HepG2 (cell line): ENCODE results near the gene SLC38A9. TPM values are rescaled to one million over a fixed set of nuclear protein-coding genes. Genes with fewer than 3 reads are reported as not detected.

Experiments used
- BHLHE40 ChIP-seq: IDR thresholded peaks from 2 replicates; pipeline ENCODE4 v1.6.1; 2011; ENCODE audit warnings: low read length, improper control_type of control experiment
- GABPB1 ChIP-seq: IDR thresholded peaks from 2 replicates; pipeline ENCODE4 v1.6.1; 2016; ENCODE audit warnings: mild to moderate bottlenecking, missing genetic modification reagents, moderate library complexity, missing compliant biosample characterization
- HES4 ChIP-seq: sonication (generic); formaldehyde crosslinking; IDR thresholded peaks from 2 replicates; pipeline ENCODE4 v1.9.0; 2021; ENCODE audit warnings: mild to moderate bottlenecking, missing genetic modification reagents, borderline replicate concordance
- HMG20B ChIP-seq: conservative IDR thresholded peaks from 2 replicates; pipeline ENCODE4 v1.6.1; 2016; ENCODE audit warnings: missing genetic modification reagents, missing compliant biosample characterization
- KDM1A ChIP-seq: IDR thresholded peaks from 2 replicates; pipeline ENCODE4 v1.6.1; 2016; ENCODE audit warnings: missing compliant biosample characterization
- KDM2A ChIP-seq: sonication (generic); formaldehyde crosslinking; IDR thresholded peaks from 2 replicates; pipeline ENCODE4 v1.4.0; 2020; ENCODE audit warnings: low read depth, missing genetic modification reagents, borderline replicate concordance
- MED13 ChIP-seq: sonication (generic); formaldehyde crosslinking; IDR thresholded peaks from 2 replicates; pipeline ENCODE4 v1.5.0; 2020; ENCODE audit warnings: missing genetic modification reagents
- MXI1 ChIP-seq: IDR thresholded peaks from 3 replicates; pipeline ENCODE4 v1.6.1; 2012; ENCODE audit warnings: low read depth, low read length, inconsistent platforms, borderline replicate concordance
- POLR2A ChIP-seq, 2 experiments: IDR thresholded peaks; 2 replicates each; pipeline ENCODE4 v1.6.1; 2011; ENCODE audit warnings: low read depth in 2 of 2, low read length in 2 of 2, mild to moderate bottlenecking in 1 of 2, moderate library complexity in 1 of 2; ENCODE audit not compliant: insufficient read depth in 1 of 2
- SUZ12 ChIP-seq: fragments of 150-350 bp; IDR thresholded peaks from 2 replicates; pipeline ENCODE4 v1.6.1; 2014; ENCODE audit warnings: low read depth, low read length
- TSC22D2 ChIP-seq: sonication (generic); formaldehyde crosslinking; IDR thresholded peaks from 2 replicates; pipeline ENCODE4 v1.5.1; 2020; ENCODE audit warnings: missing genetic modification reagents, mild to moderate bottlenecking, borderline replicate concordance
- ZKSCAN5 ChIP-seq: sonication (generic); formaldehyde crosslinking; IDR thresholded peaks from 2 replicates; pipeline ENCODE4 v1.5.1; 2020; ENCODE audit warnings: mild to moderate bottlenecking, missing genetic modification reagents
- ZNF121 ChIP-seq: sonication (generic); formaldehyde crosslinking; IDR thresholded peaks from 2 replicates; pipeline ENCODE4 v1.5.0; 2020; ENCODE audit warnings: mild to moderate bottlenecking, missing genetic modification reagents
- ZNF235 ChIP-seq: sonication (generic); formaldehyde crosslinking; IDR thresholded peaks from 2 replicates; pipeline ENCODE4 v1.8.1; 2023; ENCODE audit warnings: mild to moderate bottlenecking, missing genetic modification reagents, borderline replicate concordance
- ZNF264 ChIP-seq: sonication (generic); formaldehyde crosslinking; IDR thresholded peaks from 2 replicates; pipeline ENCODE4 v1.4.0; 2020; ENCODE audit warnings: missing genetic modification reagents
- ZNF883 ChIP-seq: sonication (generic); formaldehyde crosslinking; IDR thresholded peaks from 2 replicates; pipeline ENCODE4 v1.5.1; 2020; ENCODE audit warnings: mild to moderate bottlenecking, missing genetic modification reagents; ENCODE audit errors: not compliant biosample characterization
- ZSCAN30 ChIP-seq: sonication (generic); formaldehyde crosslinking; IDR thresholded peaks from 2 replicates; pipeline ENCODE4 v1.5.0; 2020; ENCODE audit warnings: mild to moderate bottlenecking, missing genetic modification reagents
- polyA plus RNA-seq, 8 experiments: library from polyadenylated mRNA; depleted of rRNA in 3 of 8; stranded (reverse) in 7 of 8; unstranded in 1 of 8; fragments of >200 nt; fragmentation: Illumina TruSeq in 4 of 8; extraction: Trizol in 4 of 8; gene quantifications; 2 replicates each; pipeline versions ENCODE4 v1.2.1 to v1.2.3, GENCODE V29; 2011 to 2016; ENCODE audit warnings: low read depth in 4 of 8, missing spikeins in 1 of 8, mixed read lengths in 1 of 8; ENCODE audit not compliant: insufficient read depth in 1 of 8
- total RNA-seq, 5 experiments: library from RNA; depleted of rRNA; stranded (reverse); fragments of >200 nt; fragmentation: Illumina TruSeq; extraction: Trizol; gene quantifications; 2 replicates each; pipeline ENCODE4 v1.2.3, GENCODE V29; 2016; ENCODE audit warnings: low read depth in 1 of 5
- TF ChIP-seq, protein P1 (sequence below): sonication (generic); formaldehyde crosslinking; IDR thresholded peaks from 2 replicates; pipeline ENCODE4 v1.8.1; 2023; ENCODE audit warnings: mild to moderate bottlenecking, moderate library complexity, missing genetic modification reagents
- TF ChIP-seq, protein P2 (sequence below): IDR thresholded peaks from 2 replicates; pipeline ENCODE4 v1.6.1; 2016; ENCODE audit warnings: control low read depth
- TF ChIP-seq, protein P3 (sequence below): IDR thresholded peaks from 2 replicates; pipeline ENCODE4 v1.6.1; 2012; ENCODE audit warnings: low read depth, low read length, improper control_type of control experiment
- TF ChIP-seq, protein P4 (sequence below): sonication (generic); formaldehyde crosslinking; IDR thresholded peaks from 2 replicates; pipeline ENCODE4 v1.5.0; 2020; ENCODE audit warnings: mild to moderate bottlenecking, missing genetic modification reagents, moderate library complexity
- TF ChIP-seq, protein P5 (sequence below): IDR thresholded peaks from 2 replicates; pipeline ENCODE4 v1.6.1; 2016; ENCODE audit warnings: low read depth, control low read depth

SLC38A9 gene
- total and polyA plus RNA-seq, 2 of the 13 experiments (the other 11 are each of a cell fraction or from before 2014, with no cell fraction given): 19.3 to 36.0 TPM

DNA sequence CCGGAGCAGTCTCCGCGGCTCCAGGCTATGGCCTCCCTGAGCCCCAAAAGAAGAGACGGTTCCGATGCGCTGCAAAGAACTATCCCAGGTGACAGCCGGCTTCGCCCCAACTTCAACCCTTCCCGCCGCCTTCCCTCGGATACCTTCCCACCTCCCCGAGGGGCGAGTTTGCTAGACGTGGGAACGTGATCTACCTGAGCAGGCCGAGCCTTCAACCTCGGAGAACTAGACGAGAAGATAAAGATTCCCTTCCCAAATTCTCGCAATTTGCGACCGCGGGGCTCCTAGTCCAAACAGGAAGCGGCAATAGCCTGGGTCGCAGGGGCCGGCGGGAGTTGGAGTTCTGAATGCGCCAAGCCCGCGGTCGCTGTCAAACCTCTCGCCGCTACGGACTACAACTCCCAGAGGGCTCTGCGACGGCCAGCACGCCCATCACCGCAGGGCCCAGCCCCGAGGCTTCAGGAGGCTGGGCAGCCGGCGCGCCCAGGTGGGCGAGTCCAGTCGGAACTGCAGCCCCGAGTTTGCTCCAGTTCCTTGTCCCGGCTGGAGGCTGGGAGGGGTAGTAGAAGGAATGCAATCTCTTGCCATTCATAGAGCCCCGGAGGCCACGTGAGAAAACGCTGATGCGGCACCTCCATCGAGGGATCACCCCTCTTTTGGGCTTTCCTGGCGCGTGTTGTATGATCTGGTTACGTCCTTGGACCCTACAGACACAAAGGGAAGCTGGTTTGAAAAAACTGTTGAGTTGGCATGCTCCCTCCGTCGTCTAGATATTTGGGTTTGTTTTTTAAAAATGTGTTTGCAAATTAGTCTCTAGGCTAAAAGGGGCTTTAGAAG is at the start of gene SLC38A9 (continued):
- 0 out of 2 replicates have a peak, but pooled peaks have one; percentile 72 for TF ChIP-seq ZNF235 (CRISPR knock-in tag)
- TF ChIP-seq, protein P1, sequence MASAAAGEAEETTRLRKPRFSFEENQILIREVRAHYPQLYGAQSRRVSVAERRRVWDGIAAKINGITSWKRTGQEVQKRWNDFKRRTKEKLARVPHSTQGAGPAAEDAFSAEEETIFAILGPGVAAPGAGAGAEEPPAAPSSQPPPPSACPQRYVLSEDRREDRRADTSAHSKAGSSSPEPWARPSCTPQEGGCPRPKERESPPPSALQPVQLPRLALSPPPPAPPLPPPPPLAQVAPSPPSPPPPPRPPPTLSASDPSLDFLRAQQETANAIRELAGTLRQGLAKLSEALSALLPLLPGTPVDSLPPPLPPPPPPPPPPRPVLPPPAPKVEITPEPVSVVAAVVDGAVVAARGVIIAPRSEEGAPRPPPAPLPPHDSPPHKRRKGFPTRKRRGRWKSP (CRISPR knock-in tag): no peak; the same call in 1 of the 2 replicates
- peak; percentile 45 for TF ChIP-seq ZNF883
- TF ChIP-seq, protein P2, sequence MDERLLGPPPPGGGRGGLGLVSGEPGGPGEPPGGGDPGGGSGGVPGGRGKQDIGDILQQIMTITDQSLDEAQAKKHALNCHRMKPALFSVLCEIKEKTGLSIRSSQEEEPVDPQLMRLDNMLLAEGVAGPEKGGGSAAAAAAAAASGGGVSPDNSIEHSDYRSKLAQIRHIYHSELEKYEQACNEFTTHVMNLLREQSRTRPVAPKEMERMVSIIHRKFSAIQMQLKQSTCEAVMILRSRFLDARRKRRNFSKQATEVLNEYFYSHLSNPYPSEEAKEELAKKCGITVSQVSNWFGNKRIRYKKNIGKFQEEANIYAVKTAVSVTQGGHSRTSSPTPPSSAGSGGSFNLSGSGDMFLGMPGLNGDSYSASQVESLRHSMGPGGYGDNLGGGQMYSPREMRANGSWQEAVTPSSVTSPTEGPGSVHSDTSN (CRISPR knock-in tag): peak; percentile 72
- TF ChIP-seq MED13 (CRISPR knock-in tag): 0 out of 2 replicates have a peak, but pooled peaks have one; percentile 12
- TF ChIP-seq, protein P3, sequence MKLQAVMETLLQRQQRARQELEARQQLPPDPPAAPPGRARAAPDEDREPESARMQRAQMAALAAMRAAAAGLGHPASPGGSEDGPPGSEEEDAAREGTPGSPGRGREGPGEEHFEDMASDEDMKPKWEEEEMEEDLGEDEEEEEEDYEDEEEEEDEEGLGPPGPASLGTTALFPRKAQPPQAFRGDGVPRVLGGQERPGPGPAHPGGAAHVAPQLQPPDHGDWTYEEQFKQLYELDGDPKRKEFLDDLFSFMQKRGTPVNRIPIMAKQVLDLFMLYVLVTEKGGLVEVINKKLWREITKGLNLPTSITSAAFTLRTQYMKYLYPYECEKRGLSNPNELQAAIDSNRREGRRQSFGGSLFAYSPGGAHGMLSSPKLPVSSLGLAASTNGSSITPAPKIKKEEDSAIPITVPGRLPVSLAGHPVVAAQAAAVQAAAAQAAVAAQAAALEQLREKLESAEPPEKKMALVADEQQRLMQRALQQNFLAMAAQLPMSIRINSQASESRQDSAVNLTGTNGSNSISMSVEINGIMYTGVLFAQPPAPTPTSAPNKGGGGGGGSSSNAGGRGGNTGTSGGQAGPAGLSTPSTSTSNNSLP: no peak
- TF ChIP-seq HMG20B (CRISPR knock-in tag): 0 out of 2 replicates have a peak, but pooled peaks have one; percentile 19
- TF ChIP-seq, protein P4, sequence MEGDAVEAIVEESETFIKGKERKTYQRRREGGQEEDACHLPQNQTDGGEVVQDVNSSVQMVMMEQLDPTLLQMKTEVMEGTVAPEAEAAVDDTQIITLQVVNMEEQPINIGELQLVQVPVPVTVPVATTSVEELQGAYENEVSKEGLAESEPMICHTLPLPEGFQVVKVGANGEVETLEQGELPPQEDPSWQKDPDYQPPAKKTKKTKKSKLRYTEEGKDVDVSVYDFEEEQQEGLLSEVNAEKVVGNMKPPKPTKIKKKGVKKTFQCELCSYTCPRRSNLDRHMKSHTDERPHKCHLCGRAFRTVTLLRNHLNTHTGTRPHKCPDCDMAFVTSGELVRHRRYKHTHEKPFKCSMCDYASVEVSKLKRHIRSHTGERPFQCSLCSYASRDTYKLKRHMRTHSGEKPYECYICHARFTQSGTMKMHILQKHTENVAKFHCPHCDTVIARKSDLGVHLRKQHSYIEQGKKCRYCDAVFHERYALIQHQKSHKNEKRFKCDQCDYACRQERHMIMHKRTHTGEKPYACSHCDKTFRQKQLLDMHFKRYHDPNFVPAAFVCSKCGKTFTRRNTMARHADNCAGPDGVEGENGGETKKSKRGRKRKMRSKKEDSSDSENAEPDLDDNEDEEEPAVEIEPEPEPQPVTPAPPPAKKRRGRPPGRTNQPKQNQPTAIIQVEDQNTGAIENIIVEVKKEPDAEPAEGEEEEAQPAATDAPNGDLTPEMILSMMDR (CRISPR knock-in tag): peak; percentile 20; the same call in 1 of the 2 replicates
- peak; percentile 21; the same call in 1 of the 2 replicates for TF ChIP-seq HES4 (CRISPR knock-in tag)
- TF ChIP-seq ZKSCAN5: no peak
- TF ChIP-seq MXI1: peak; percentile 62; the same call in 2 of the 3 replicates
- TF ChIP-seq KDM2A (CRISPR knock-in tag): peak; percentile 80
- TF ChIP-seq ZSCAN30: 0 out of 2 replicates have a peak, but pooled peaks have one; percentile 67
- peak; percentile 49; the same call in 1 of the 2 replicates for TF ChIP-seq ZNF121 (CRISPR knock-in tag)
- peak; percentile 88 to 91 for TF ChIP-seq POLR2A (IDR thresholded peaks at IDR 0.05; ENCODE audit: insufficient read depth in 1 of 2, low read depth in 2 of 2, low read length in 2 of 2)
- TF ChIP-seq KDM1A (CRISPR knock-in tag): no peak
- 0 out of 2 replicates have a peak, but pooled peaks have one; percentile 11 for TF ChIP-seq ZNF264 (CRISPR knock-in tag)
- TF ChIP-seq, protein P5, sequence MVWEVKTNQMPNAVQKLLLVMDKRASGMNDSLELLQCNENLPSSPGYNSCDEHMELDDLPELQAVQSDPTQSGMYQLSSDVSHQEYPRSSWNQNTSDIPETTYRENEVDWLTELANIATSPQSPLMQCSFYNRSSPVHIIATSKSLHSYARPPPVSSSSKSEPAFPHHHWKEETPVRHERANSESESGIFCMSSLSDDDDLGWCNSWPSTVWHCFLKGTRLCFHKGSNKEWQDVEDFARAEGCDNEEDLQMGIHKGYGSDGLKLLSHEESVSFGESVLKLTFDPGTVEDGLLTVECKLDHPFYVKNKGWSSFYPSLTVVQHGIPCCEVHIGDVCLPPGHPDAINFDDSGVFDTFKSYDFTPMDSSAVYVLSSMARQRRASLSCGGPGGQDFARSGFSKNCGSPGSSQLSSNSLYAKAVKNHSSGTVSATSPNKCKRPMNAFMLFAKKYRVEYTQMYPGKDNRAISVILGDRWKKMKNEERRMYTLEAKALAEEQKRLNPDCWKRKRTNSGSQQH (CRISPR knock-in tag): peak; percentile 38; the same call in 1 of the 2 replicates
- TF ChIP-seq SUZ12: peak; percentile 91
- peak; percentile 98 for TF ChIP-seq GABPB1 (CRISPR knock-in tag)
- peak; percentile 66; the same call in 1 of the 2 replicates for TF ChIP-seq TSC22D2 (CRISPR knock-in tag)
- TF ChIP-seq BHLHE40: peak; percentile 33; the same call in 1 of the 2 replicates
